22Rv1 (cell line): ENCODE results near the gene LENEP.
A peak's percentile ranks its signal among the peaks of the same experiment; 100 is the strongest.

Experiments used
- CTCF ChIP-seq: fragments of 450-650 bp; IDR thresholded peaks from 2 replicates; pipeline ENCODE4 v1.5.1; 2017; ENCODE audit warnings: mild to moderate bottlenecking
- ZFX ChIP-seq: fragments of 450-650 bp; IDR thresholded peaks from 2 replicates; pipeline ENCODE4 v1.6.1; 2017; ENCODE audit warnings: antibody characterized with exemption, borderline replicate concordance

GRCh38 chr1:154998818-154999570, 5.6 kb downstream of the LENEP start:
- TF ChIP-seq CTCF (peak; percentile 98), ZFX (no peak)
